ENCODE data around the gene SNTB2. TPM values are rescaled to one million over a fixed set of nuclear protein-coding genes. Genes with fewer than 3 reads are reported as not detected.

SNTB2 gene
- total and polyA plus RNA-seq, 10 of the 15 experiments (the other 5 are each of a cell fraction or from before 2014, with no cell fraction given): 1.2 to 15.7 (median 5.0) TPM

GRCh38 chr16:69340095-69340644 lies 153.2 kb downstream of the SNTB2 start:
- RAD21 ChIA-PET (ENCODE audit: unreplicated experiment): interaction anchor here (0.8 to 1.4 kb wide), 2 partner anchors 10 to 256 kb away, joined by 3 to 5 read pairs; partner anchors contain the start of gene PDF
- H3K9me3 ChIP-seq (replicated peaks; ENCODE audit: control insufficient read depth, insufficient read depth, low read length): no peaks in the 10 kb centered on the region
- peak overlapping the region; percentile 94 for H3K4me2 ChIP-seq (ENCODE audit: control insufficient read depth, insufficient read depth)
- POLR2A ChIA-PET: interaction anchor here (0.5 to 5.5 kb wide), 7 partner anchors 11 to 413 kb away, joined by 3 to 42 read pairs (median 4); partner anchors contain the start of gene PDF
- H3K27me3 ChIP-seq (replicated peaks in 1 of 2; ENCODE audit: control insufficient read depth in 2 of 2, insufficient read depth in 2 of 2, low read length in 1 of 2): no peaks in the 10 kb centered on the region
- SMC1A ChIA-PET (ENCODE audit: uncharacterized antibody, unreplicated experiment): interaction anchor here (0.8 to 1.6 kb wide), 8 partner anchors 10 to 128 kb away, joined by 3 to 7 read pairs (median 4); partner anchors contain the start of genes PDF and VPS4A
- in situ Hi-C loops (cut with MboI) (no loop called here), intact Hi-C loops (cut with micrococcal nuclease; ENCODE audit: unreplicated experiment) (no loop called here)
- no TSS peak for BruUV-seq (replicated peaks)
- peak overlapping the region; percentile 91 for H3K4me3 ChIP-seq
- peak overlapping the region; percentile 82 for H2AFZ ChIP-seq (ENCODE audit: control insufficient read depth, low read depth, low read length)
- peak; percentile 62 for FAIRE-seq
- H3K79me2 ChIP-seq (ENCODE audit: control insufficient read depth, insufficient read depth, low read length): peaks cover 44% of the 10 kb centered on the region
- peaks cover 7% of the 10 kb centered on the region for H3K4me1 ChIP-seq (ENCODE audit: control insufficient read depth, insufficient read depth, low read length)
- peak overlapping the region; percentile 85 for H3K27ac ChIP-seq (ENCODE audit: control insufficient read depth, insufficient read depth)
- H3K9ac ChIP-seq (ENCODE audit: control insufficient read depth, insufficient read depth, low read length): peak overlapping the region; percentile 96
- CTCF ChIA-PET: interaction anchor here (0.5 to 1.8 kb wide), 2 partner anchors 13 to 312 kb away, joined by 3 to 5 read pairs; no protein-coding TSS in a partner anchor
- WGBS (ENCODE audit: insufficient coverage, insufficient replicate concordance, low lambda C conversion rate, missing lambda C conversion rate): 2% methylated on average over 16 of the region's 16 CpGs
- no peak for DNase-seq (ENCODE audit: low read depth, low spot score)
- H4K20me1 ChIP-seq (ENCODE audit: control insufficient read depth, insufficient read depth): peaks cover 4% of the 10 kb centered on the region
- peaks cover 1 to 29% of the 10 kb centered on the region in 2 experiments for H3K36me3 ChIP-seq (ENCODE audit: control insufficient read depth in 2 of 2, insufficient read depth in 2 of 2, low read length in 1 of 2)
- peak; percentile 3; the same call in 2 of the 3 replicates for ATAC-seq
- TF ChIP-seq GATAD2B (conservative IDR thresholded peaks at IDR 0.05; ENCODE audit: low read depth) (0 out of 2 replicates have a peak, but pooled peaks have one; percentile 13), PAX5 (IDR thresholded peaks at IDR 0.05; ENCODE audit: borderline replicate concordance, low read depth, low read length) (no peak), USF1 (IDR thresholded peaks at IDR 0.05; ENCODE audit: borderline replicate concordance, extremely low read length, insufficient read depth, low read depth, low read length) (no peak), BHLHE40 (IDR thresholded peaks at IDR 0.05; ENCODE audit: borderline replicate concordance in 1 of 2, low read depth in 2 of 2, low read length in 1 of 2) (no peak)
- TF ChIP-seq, protein P1, sequence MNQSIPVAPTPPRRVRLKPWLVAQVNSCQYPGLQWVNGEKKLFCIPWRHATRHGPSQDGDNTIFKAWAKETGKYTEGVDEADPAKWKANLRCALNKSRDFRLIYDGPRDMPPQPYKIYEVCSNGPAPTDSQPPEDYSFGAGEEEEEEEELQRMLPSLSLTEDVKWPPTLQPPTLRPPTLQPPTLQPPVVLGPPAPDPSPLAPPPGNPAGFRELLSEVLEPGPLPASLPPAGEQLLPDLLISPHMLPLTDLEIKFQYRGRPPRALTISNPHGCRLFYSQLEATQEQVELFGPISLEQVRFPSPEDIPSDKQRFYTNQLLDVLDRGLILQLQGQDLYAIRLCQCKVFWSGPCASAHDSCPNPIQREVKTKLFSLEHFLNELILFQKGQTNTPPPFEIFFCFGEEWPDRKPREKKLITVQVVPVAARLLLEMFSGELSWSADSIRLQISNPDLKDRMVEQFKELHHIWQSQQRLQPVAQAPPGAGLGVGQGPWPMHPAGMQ (IDR thresholded peaks at IDR 0.05; ENCODE audit: borderline replicate concordance): no peak
